Tibial artery (tissue), 4 donors: ENCODE measurements around the gene TEX52.

ENCODE experiments used
- DNase-seq, 2 donors: peaks; one replicate each; pipeline ENCODE4 v3.0.0-alpha.2; 2019
- H3K27ac ChIP-seq, 2 donors: fragments of 200-600 bp; sonication (generic) in 1 of 2; 1 replicate in 1 of 2; 2 replicates in 1 of 2; pipeline ENCODE4 v1.5.1; 2018 to 2019; ENCODE audit warnings: mild to moderate bottlenecking in 1 of 2
- H3K27me3 ChIP-seq, 2 donors: fragments of 200-600 bp; sonication (generic) in 1 of 2; one replicate each; pipeline versions ENCODE4 v1.5.1 to v1.6.0; 2016 to 2019
- H3K36me3 ChIP-seq, 3 donors: fragments of 200-600 bp; sonication (generic) in 2 of 3; one replicate each; pipeline ENCODE4 v1.5.1; 2016 to 2019; ENCODE audit warnings: mild to moderate bottlenecking in 2 of 3
- H3K4me1 ChIP-seq, 4 donors: fragments of 200-600 bp; sonication (generic) in 2 of 4; 1 replicate in 3 of 4; 2 replicates in 1 of 4; pipeline ENCODE4 v1.5.1; 2016 to 2019
- H3K4me3 ChIP-seq, 2 donors: fragments of 200-600 bp; sonication (generic) in 1 of 2; 1 replicate in 1 of 2; 2 replicates in 1 of 2; pipeline ENCODE4 v1.5.1; 2018 to 2019; ENCODE audit warnings: mild to moderate bottlenecking in 2 of 2
- H3K9me3 ChIP-seq, 3 donors: fragments of 200-600 bp; sonication (generic) in 1 of 3; one replicate each; pipeline ENCODE4 v1.5.1; 2016 to 2019
- CTCF ChIP-seq, 2 experiments: fragments of 200-600 bp in 1 of 2; fragments of 450-650 bp in 1 of 2; IDR thresholded peaks; one replicate each; pipeline ENCODE4 v1.5.1; 2017 to 2019; ENCODE audit warnings: antibody characterized with exemption in 2 of 2, mild to moderate bottlenecking in 1 of 2, moderate library complexity in 1 of 2
- intact Hi-C: fragments of 100-400 bp; cut with DNase I; formaldehyde crosslinking; loops from one replicate; pipeline ENCODE4 v1.15.0; 2023; ENCODE audit warnings: low total_unique reads

The TEX52 gene

GRCh38 chr12:2857021-2857431, at the start of gene TEX52:
Gene TEX52, minus strand, starts transcription at chr12:2857039. Its CDS starts 13 bp downstream, at chr12:2857026.
- intact Hi-C loops = loop anchor here (10.0 kb wide), 1 partner anchor 178 kb away; no protein-coding TSS in a partner anchor
- no peak for DNase-seq
- Histone ChIP-seq H3K36me3 (peaks cover 0 to 19% (median 0%) of the 10 kb centered on the region in 3 donors), H3K4me3 (no peak within 1 kb of the TSS), H3K27ac (no peak within 1 kb of the TSS), H3K27me3 (no peaks in the 10 kb centered on the region), H3K9me3 (no peaks in the 10 kb centered on the region), H3K4me1 (peaks cover 0 to 21% (median 2%) of the 10 kb centered on the region in 4 donors)
- no peak for TF ChIP-seq CTCF (IDR thresholded peaks at IDR 0.05)

GRCh38 chr12:2904260-2904659, 47.4 kb upstream of the TEX52 start:
- no peaks in the 10 kb centered on the region for H3K9me3 ChIP-seq
- H3K27me3 ChIP-seq = no peaks in the 10 kb centered on the region
- peaks cover 0 to 13% (median 3%) of the 10 kb centered on the region in 4 donors for H3K4me1 ChIP-seq
- peaks cover 0 to 2% (median 0%) of the 10 kb centered on the region in 3 donors for H3K36me3 ChIP-seq
- intact Hi-C loops = no loop called here
- no peak overlapping the region for H3K27ac ChIP-seq
- TF ChIP-seq CTCF (IDR thresholded peaks at IDR 0.05) = no peak
- no peak overlapping the region for H3K4me3 ChIP-seq
- no peak for DNase-seq

GRCh38 chr12:2902272-2902880, 45.5 kb upstream of the TEX52 start:
- Histone ChIP-seq H3K4me3 (no peak overlapping the region), H3K9me3 (no peaks in the 10 kb centered on the region), H3K36me3 (no peaks in the 10 kb centered on the region), H3K4me1 (peaks cover 0 to 13% (median 3%) of the 10 kb centered on the region in 4 donors), H3K27ac (no peak overlapping the region), H3K27me3 (no peaks in the 10 kb centered on the region)
- DNase-seq = peak in 1 of 2 donors; percentile 35
- intact Hi-C loops = no loop called here
- TF ChIP-seq CTCF (IDR thresholded peaks at IDR 0.05) = no peak

- H3K36me3 ChIP-seq = no peaks in the 10 kb centered on the region
- H3K27me3 ChIP-seq = no peaks in the 10 kb centered on the region
- no peak for DNase-seq
- H3K4me3 ChIP-seq = no peak overlapping the region
- no peak overlapping the region for H3K27ac ChIP-seq
- H3K9me3 ChIP-seq = no peaks in the 10 kb centered on the region
- intact Hi-C loops = no loop called here
- TF ChIP-seq CTCF (IDR thresholded peaks at IDR 0.05) = no peak
- peaks cover 0 to 22% (median 5%) of the 10 kb centered on the region in 4 donors for H3K4me1 ChIP-seq
Measured at GRCh38 chr12:2900642-2901041, 43.8 kb upstream of the TEX52 start.

GRCh38 chr12:2897418-2897817, 40.6 kb upstream of the TEX52 start:
- Histone ChIP-seq H3K4me1 (peaks cover 0 to 51% (median 18%) of the 10 kb centered on the region in 4 donors), H3K27ac (no peak overlapping the region), H3K27me3 (no peaks in the 10 kb centered on the region), H3K36me3 (no peaks in the 10 kb centered on the region), H3K4me3 (no peak overlapping the region), H3K9me3 (no peaks in the 10 kb centered on the region)
- no peak for DNase-seq
- intact Hi-C loops = no loop called here
- no peak for TF ChIP-seq CTCF (IDR thresholded peaks at IDR 0.05)
